WERI-Rb-1 (cell line): ENCODE data around the gene SLIT3.

ENCODE experiments used
- DNase-seq: peaks from one replicate; pipeline ENCODE4 v3.0.0-alpha.2; 2020
- H3K27ac ChIP-seq: fragments of 250-450 bp; sonication (Bioruptor Pico); 2 replicates; pipeline ENCODE4 v1.5.1; 2020; ENCODE audit warnings: mild to moderate bottlenecking, moderate library complexity
- H3K27me3 ChIP-seq: fragments of 250-450 bp; sonication (Bioruptor Pico); 2 replicates; pipeline ENCODE4 v1.5.1; 2021; ENCODE audit warnings: mild to moderate bottlenecking, low read depth, moderate library complexity; ENCODE audit not compliant: insufficient read depth, severe bottlenecking
- H3K36me3 ChIP-seq: fragments of 250-450 bp; sonication (Bioruptor Pico); 2 replicates; pipeline ENCODE4 v1.5.1; 2020; ENCODE audit warnings: mild to moderate bottlenecking, moderate library complexity
- H3K4me3 ChIP-seq: 2 replicates; pipeline ENCODE4 v1.5.1; 2011; ENCODE audit warnings: low read depth, mild to moderate bottlenecking, control low read depth, low read length
- H3K9me3 ChIP-seq: fragments of 250-450 bp; sonication (Bioruptor Pico); 2 replicates; pipeline ENCODE4 v1.5.1; 2021; ENCODE audit warnings: mild to moderate bottlenecking, moderate library complexity; ENCODE audit not compliant: severe bottlenecking
- CTCF ChIP-seq: IDR thresholded peaks from 2 replicates; pipeline ENCODE4 v1.5.1; 2011; ENCODE audit warnings: low read depth, mild to moderate bottlenecking, control low read depth, inconsistent platforms, low read length

SLIT3 gene

GRCh38 chr5:168778536-168778935, 522.4 kb downstream of the SLIT3 start:
- Histone ChIP-seq H3K9me3 (peaks cover 4% of the 10 kb centered on the region), H3K4me3 (no peak overlapping the region), H3K27me3 (peaks cover 96% of the 10 kb centered on the region), H3K36me3 (no peaks in the 10 kb centered on the region), H3K27ac (no peak overlapping the region)
- DNase-seq = no peak
- TF ChIP-seq CTCF = no peak

- DNase-seq = no peak
- Histone ChIP-seq H3K27me3 (peaks cover 95% of the 10 kb centered on the region), H3K36me3 (no peaks in the 10 kb centered on the region), H3K9me3 (peaks cover 4% of the 10 kb centered on the region), H3K27ac (no peak overlapping the region), H3K4me3 (no peak overlapping the region)
- no peak for TF ChIP-seq CTCF
These were observed 523.3 kb downstream of the SLIT3 start for GRCh38 chr5:168777651-168778050.

- no peak for TF ChIP-seq CTCF
- peaks cover 95% of the 10 kb centered on the region for H3K27me3 ChIP-seq
These were observed 524.9 kb downstream of the SLIT3 start for GRCh38 chr5:168776070-168776469.

GRCh38 chr5:168773226-168773625, 527.7 kb downstream of the SLIT3 start:
- H3K9me3 ChIP-seq = peaks cover 4% of the 10 kb centered on the region
- DNase-seq = no peak
- no peak overlapping the region for H3K4me3 ChIP-seq
- TF ChIP-seq CTCF = no peak
- no peaks in the 10 kb centered on the region for H3K36me3 ChIP-seq
- H3K27me3 ChIP-seq = peaks cover 92% of the 10 kb centered on the region
- no peak overlapping the region for H3K27ac ChIP-seq

More at GRCh38 chr5:168776070-168776469, 524.9 kb downstream of the SLIT3 start:
- H3K9me3 ChIP-seq = peaks cover 4% of the 10 kb centered on the region
- H3K27ac ChIP-seq = no peak overlapping the region
- H3K4me3 ChIP-seq = no peak overlapping the region
- no peaks in the 10 kb centered on the region for H3K36me3 ChIP-seq
- no peak for DNase-seq

- no peak for TF ChIP-seq CTCF
- no peak for DNase-seq
- no peak overlapping the region for H3K27ac ChIP-seq
- H3K4me3 ChIP-seq = no peak overlapping the region
- peaks cover 10% of the 10 kb centered on the region for H3K9me3 ChIP-seq
- no peaks in the 10 kb centered on the region for H3K36me3 ChIP-seq
- peaks cover 89% of the 10 kb centered on the region for H3K27me3 ChIP-seq
These were observed 528.5 kb downstream of the SLIT3 start for GRCh38 chr5:168772316-168772961.

GRCh38 chr5:168771678-168772077, 529.3 kb downstream of the SLIT3 start:
- no peak overlapping the region for H3K27ac ChIP-seq
- peaks cover 92% of the 10 kb centered on the region for H3K27me3 ChIP-seq
- H3K9me3 ChIP-seq = peaks cover 6% of the 10 kb centered on the region
- no peak overlapping the region for H3K4me3 ChIP-seq
- no peak for TF ChIP-seq CTCF
- no peaks in the 10 kb centered on the region for H3K36me3 ChIP-seq
- no peak for DNase-seq
